ENCODE results near the gene GGACT. TPM values are rescaled to one million over a fixed set of nuclear protein-coding genes. Genes with fewer than 3 reads are reported as not detected.

The GGACT gene
- total RNA-seq, 1 donor from 2014 or later, result 1.4 TPM

GRCh38 chr13:100547791-100548201, 40.8 kb downstream of the GGACT start:
- no peak for DNase-seq

GRCh38 chr13:100546713-100547405, 41.7 kb downstream of the GGACT start:
- DNase-seq, result no peak

- DNase-seq, result no peak
Measured at GRCh38 chr13:100545684-100546061, 42.9 kb downstream of the GGACT start.

- no peak for DNase-seq
Measured at GRCh38 chr13:100544866-100545683, 43.5 kb downstream of the GGACT start.

- DNase-seq, result no peak
Measured at GRCh38 chr13:100543872-100544602, 44.6 kb downstream of the GGACT start.

- DNase-seq, result no peak
Measured at GRCh38 chr13:100542826-100543156, 45.8 kb downstream of the GGACT start.

GRCh38 chr13:100541897-100542825, 46.4 kb downstream of the GGACT start:
- DNase-seq, result no peak

- DNase-seq, result no peak
Measured at GRCh38 chr13:100540621-100541020, 48.0 kb downstream of the GGACT start.

GRCh38 chr13:100537951-100538462, 50.6 kb downstream of the GGACT start:
- no peak for DNase-seq

GRCh38 chr13:100537486-100537885, 51.1 kb downstream of the GGACT start:
- no peak for DNase-seq

GRCh38 chr13:100536643-100537180, 51.9 kb downstream of the GGACT start:
- no peak for DNase-seq

GRCh38 chr13:100535426-100536135, 53.0 kb downstream of the GGACT start:
- no peak for DNase-seq

- no peak for DNase-seq
Measured at GRCh38 chr13:100534911-100535310, 53.7 kb downstream of the GGACT start.

GRCh38 chr13:100534147-100534843, 54.3 kb downstream of the GGACT start:
- DNase-seq, result no peak

- DNase-seq, result no peak
Measured at GRCh38 chr13:100533588-100534041, 55.0 kb downstream of the GGACT start.

GRCh38 chr13:100532836-100533435, 55.7 kb downstream of the GGACT start:
- no peak for DNase-seq

GRCh38 chr13:100532090-100532766, 56.4 kb downstream of the GGACT start:
- no peak for DNase-seq

GRCh38 chr13:100530671-100531213, 57.8 kb downstream of the GGACT start:
- DNase-seq, result no peak
